Measurements from ENCODE around the gene MRGPRF.

MRGPRF gene

DNA sequence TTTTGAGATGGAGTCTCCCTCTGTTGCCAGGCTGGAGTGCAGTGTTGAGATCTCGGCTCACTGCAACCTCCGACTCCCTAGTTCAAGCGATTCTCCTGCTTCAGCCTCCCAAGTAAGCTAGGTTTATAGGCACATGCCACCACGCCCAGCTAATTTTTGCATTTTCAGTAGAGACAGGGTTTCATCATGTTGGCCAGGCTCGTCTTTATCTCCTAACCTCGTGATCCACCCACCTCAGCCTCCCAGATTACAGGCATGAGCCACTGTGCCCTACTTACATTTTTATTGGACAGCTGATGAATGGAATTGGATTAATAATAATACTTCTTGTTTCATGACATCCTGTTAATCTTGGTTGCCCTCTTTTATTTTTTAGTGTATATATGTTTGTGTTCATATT, 29.2 kb downstream of the MRGPRF start:
- Histone ChIP-seq H3K27me3 (replicated peaks; ENCODE audit: control insufficient read depth, insufficient read depth, low read length, poor library complexity, severe bottlenecking) (no peaks in the 10 kb centered on the region), H3K4me1 (ENCODE audit: control insufficient read depth, insufficient read depth, low read length, poor library complexity, severe bottlenecking) (no peaks in the 10 kb centered on the region), H3K4me3 (ENCODE audit: insufficient read depth, low read depth, low read length, poor library complexity, severe bottlenecking) (no peak overlapping the region), H3K27ac (ENCODE audit: insufficient read depth, low read length, poor library complexity, severe bottlenecking) (no peak overlapping the region), H3K36me3 (ENCODE audit: control insufficient read depth, insufficient read depth, low read length) (no peaks in the 10 kb centered on the region), H3K9me3 (ENCODE audit: control insufficient read depth, low read length) (no peaks in the 10 kb centered on the region)
- no peak for DNase-seq

DNA sequence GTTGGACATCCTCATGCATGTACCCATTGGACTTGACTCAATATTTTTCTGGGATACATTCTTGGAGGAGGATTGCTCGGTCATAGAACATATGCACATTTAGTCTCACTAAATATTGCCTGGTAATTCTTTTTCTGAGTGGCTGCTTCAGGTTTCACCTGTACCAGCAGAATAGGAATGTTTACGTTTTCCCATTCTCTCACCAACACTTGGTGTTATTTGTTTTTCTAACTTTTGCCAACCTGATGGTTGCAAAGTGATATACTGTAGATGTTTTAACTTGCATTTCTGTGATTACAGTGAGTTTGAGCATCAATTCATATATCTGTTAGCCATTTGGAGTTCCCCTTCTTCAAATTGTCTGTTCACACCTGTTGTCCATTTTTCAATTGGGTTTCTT, 30.9 kb downstream of the MRGPRF start:
- DNase-seq, result no peak
- Histone ChIP-seq H3K4me3 (ENCODE audit: insufficient read depth, low read depth, low read length, poor library complexity, severe bottlenecking) (no peak overlapping the region), H3K9me3 (ENCODE audit: control insufficient read depth, low read length) (no peaks in the 10 kb centered on the region), H3K36me3 (ENCODE audit: control insufficient read depth, insufficient read depth, low read length) (no peaks in the 10 kb centered on the region), H3K27me3 (replicated peaks; ENCODE audit: control insufficient read depth, insufficient read depth, low read length, poor library complexity, severe bottlenecking) (no peaks in the 10 kb centered on the region), H3K4me1 (ENCODE audit: control insufficient read depth, insufficient read depth, low read length, poor library complexity, severe bottlenecking) (no peaks in the 10 kb centered on the region), H3K27ac (ENCODE audit: insufficient read depth, low read length, poor library complexity, severe bottlenecking) (no peak overlapping the region)

DNA sequence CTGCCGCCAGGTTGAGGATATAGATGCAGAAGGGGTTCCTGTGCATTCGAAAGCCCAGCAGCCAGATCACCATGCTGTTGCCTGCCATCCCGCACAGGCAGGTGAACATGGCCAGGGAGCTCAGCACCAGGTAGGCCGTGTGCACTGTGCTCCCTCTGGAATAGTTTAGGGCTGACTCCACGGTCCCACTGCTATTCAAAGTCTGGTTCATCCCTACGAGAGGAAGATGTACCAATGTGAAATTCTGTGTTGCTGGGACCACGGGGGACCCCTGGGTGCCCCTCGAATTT, 32.3 kb downstream of the MRGPRF start, which contains the start of gene MRGPRD:
Gene MRGPRD (minus strand): TSS at position 211 of the 290 bp plus-strand sequence. CDS start 0 bp downstream, at position 211.
- no peak within 1 kb of the TSS for H3K27ac ChIP-seq (ENCODE audit: insufficient read depth, low read length, poor library complexity, severe bottlenecking)
- no peaks in the 10 kb centered on the region for H3K27me3 ChIP-seq (replicated peaks; ENCODE audit: control insufficient read depth, insufficient read depth, low read length, poor library complexity, severe bottlenecking)
- no peaks in the 10 kb centered on the region for H3K36me3 ChIP-seq (ENCODE audit: control insufficient read depth, insufficient read depth, low read length)
- no peaks in the 10 kb centered on the region for H3K4me1 ChIP-seq (ENCODE audit: control insufficient read depth, insufficient read depth, low read length, poor library complexity, severe bottlenecking)
- DNase-seq, result no peak
- H3K9me3 ChIP-seq (ENCODE audit: control insufficient read depth, low read length), result no peaks in the 10 kb centered on the region
- H3K4me3 ChIP-seq (ENCODE audit: insufficient read depth, low read depth, low read length, poor library complexity, severe bottlenecking), result no peak within 1 kb of the TSS

DNA sequence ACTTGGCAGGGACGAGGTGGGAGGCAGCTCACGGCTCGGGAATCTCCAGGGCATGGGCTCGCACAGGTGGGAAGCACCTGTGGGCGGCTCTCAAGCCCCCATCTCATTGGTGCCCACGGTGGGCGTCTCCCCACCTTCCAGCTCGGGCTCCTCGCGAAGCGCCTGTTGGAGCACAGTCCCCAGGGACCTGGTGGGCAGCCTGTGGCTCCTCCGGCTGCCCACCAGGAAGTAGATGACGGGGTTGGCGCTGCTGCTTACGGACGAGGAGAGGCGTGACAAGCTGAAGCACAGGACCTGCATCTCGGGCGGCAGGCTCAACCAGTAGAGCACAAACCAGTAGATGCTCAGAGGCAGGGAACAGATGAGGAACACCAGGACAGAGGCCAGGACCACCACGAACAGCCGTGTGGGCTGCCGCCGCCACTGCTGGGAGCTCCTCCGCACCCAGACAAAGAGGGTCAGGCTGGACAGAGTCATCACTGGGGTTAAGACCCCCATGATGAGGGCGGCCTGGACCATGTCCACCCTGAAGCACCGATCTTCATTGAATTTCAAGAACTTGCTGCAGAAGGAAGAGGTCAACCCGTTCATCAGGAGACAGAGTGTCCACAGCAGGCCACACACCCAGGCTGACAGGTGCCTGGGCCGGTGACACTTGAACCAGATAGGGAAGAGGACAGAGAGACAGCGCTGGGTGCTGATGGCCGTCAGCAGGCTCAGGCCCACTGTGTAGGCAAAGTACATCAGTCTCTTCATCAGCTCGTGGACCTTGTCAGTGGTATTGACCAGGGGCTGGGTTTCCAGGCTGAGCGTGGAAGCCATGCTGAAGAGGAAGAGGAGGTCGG, 32.9 kb downstream of the MRGPRF start:
- Histone ChIP-seq H3K9me3 (ENCODE audit: control insufficient read depth, low read length) (no peaks in the 10 kb centered on the region), H3K4me3 (ENCODE audit: insufficient read depth, low read depth, low read length, poor library complexity, severe bottlenecking) (no peak overlapping the region), H3K27me3 (replicated peaks; ENCODE audit: control insufficient read depth, insufficient read depth, low read length, poor library complexity, severe bottlenecking) (no peaks in the 10 kb centered on the region), H3K4me1 (ENCODE audit: control insufficient read depth, insufficient read depth, low read length, poor library complexity, severe bottlenecking) (no peaks in the 10 kb centered on the region), H3K27ac (ENCODE audit: insufficient read depth, low read length, poor library complexity, severe bottlenecking) (no peak overlapping the region), H3K36me3 (ENCODE audit: control insufficient read depth, insufficient read depth, low read length) (no peaks in the 10 kb centered on the region)
- DNase-seq, result no peak

DNA sequence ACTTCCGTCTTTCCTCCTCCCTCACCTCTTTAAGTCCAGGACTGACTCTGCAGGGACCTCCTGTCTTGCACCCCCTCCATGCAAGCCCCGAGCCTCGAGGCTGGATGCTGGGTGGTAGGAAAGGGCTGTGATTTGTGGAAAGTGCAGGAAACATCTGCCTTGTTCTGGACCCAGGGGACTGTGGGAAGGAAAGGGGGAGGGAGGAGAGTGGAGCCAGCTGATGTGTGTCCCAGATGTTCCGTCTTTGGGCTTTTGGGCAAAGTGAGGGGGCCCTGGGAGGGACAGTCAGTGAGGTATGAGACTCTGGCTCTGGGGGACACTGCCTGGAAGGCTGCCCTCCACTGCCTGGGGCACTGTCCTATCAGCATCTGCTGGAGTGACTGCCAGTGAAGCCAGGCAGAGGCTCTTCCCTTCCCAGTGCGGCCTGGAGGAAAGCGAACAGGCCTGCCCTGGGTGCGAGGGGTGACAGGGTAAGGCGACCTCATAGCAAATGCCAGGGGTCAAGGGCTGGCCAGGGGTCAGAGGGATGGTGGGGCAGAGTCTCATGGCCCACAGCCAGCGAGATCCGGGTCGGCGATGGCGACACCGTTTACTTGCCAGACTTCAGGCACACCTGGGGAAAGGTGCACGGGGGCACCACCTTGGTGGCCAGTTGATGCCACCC, 34.0 kb downstream of the MRGPRF start:
- H3K27me3 ChIP-seq (replicated peaks; ENCODE audit: control insufficient read depth, insufficient read depth, low read length, poor library complexity, severe bottlenecking), result no peaks in the 10 kb centered on the region
- H3K4me3 ChIP-seq (ENCODE audit: insufficient read depth, low read depth, low read length, poor library complexity, severe bottlenecking), result no peak overlapping the region
- H3K9me3 ChIP-seq (ENCODE audit: control insufficient read depth, low read length), result no peaks in the 10 kb centered on the region
- no peak overlapping the region for H3K27ac ChIP-seq (ENCODE audit: insufficient read depth, low read length, poor library complexity, severe bottlenecking)
- no peak for DNase-seq
- no peaks in the 10 kb centered on the region for H3K4me1 ChIP-seq (ENCODE audit: control insufficient read depth, insufficient read depth, low read length, poor library complexity, severe bottlenecking)
- no peaks in the 10 kb centered on the region for H3K36me3 ChIP-seq (ENCODE audit: control insufficient read depth, insufficient read depth, low read length)

DNA sequence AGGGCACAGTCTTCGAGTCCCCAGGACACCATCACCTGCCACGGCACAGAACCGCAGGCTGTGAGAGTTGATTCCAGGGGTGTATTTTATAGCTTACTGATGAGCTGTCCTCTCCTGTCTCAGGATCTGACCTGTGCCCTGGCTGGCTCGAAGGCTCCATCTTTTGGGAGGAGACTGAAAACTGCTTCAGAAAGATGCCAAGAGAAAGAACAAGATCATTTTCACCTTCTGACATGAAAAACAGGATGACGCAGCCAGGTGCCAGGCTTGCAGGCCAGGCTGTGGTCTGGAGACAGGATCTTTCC, 34.5 kb downstream of the MRGPRF start:
- Histone ChIP-seq H3K27ac (ENCODE audit: insufficient read depth, low read length, poor library complexity, severe bottlenecking) (no peak overlapping the region), H3K27me3 (replicated peaks; ENCODE audit: control insufficient read depth, insufficient read depth, low read length, poor library complexity, severe bottlenecking) (no peaks in the 10 kb centered on the region), H3K9me3 (ENCODE audit: control insufficient read depth, low read length) (no peaks in the 10 kb centered on the region), H3K4me1 (ENCODE audit: control insufficient read depth, insufficient read depth, low read length, poor library complexity, severe bottlenecking) (no peaks in the 10 kb centered on the region), H3K36me3 (ENCODE audit: control insufficient read depth, insufficient read depth, low read length) (no peaks in the 10 kb centered on the region), H3K4me3 (ENCODE audit: insufficient read depth, low read depth, low read length, poor library complexity, severe bottlenecking) (no peak overlapping the region)
- DNase-seq, result no peak

DNA sequence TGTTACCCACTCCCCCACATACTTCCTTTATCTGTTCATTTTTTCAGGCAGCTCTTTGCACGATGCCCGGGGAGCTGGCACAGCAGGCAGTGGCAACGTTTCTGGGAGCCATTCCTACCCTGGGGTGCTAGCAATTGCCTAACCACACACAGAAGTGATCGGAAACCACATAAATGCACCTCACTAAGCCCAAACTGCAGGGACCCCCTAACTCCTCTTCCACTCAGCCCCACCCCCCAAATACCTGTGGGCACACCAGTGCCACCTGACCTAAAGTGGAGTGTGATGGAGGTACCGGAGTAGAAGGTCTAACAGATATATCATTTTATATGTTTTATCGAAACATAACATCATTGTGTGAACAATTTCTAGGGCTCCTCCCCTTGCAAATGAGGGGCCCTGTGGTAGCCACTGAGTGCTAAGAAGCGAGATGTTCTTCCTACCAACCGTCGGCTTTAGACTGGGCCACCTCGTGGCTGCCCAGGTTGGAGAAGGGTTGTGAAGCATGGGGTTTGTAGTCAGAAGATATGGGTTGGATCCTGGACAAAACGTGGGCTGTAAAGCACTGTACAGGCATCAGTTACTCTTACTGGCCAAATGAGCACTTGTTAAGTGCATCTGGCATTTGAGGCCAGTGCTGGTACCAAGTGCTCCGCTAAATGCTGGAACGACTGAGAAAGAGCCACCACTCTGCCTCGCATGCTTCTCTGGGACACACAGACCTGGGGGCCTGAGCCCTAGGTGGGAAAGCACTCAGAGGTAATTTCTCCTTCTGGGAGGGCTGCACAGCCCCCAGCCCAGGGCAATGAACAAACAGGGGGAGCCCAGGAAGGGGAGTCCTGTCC, 35.0 kb downstream of the MRGPRF start:
- H3K4me1 ChIP-seq (ENCODE audit: control insufficient read depth, insufficient read depth, low read length, poor library complexity, severe bottlenecking), result no peaks in the 10 kb centered on the region
- H3K4me3 ChIP-seq (ENCODE audit: insufficient read depth, low read depth, low read length, poor library complexity, severe bottlenecking), result no peak overlapping the region
- H3K36me3 ChIP-seq (ENCODE audit: control insufficient read depth, insufficient read depth, low read length), result no peaks in the 10 kb centered on the region
- H3K27ac ChIP-seq (ENCODE audit: insufficient read depth, low read length, poor library complexity, severe bottlenecking), result no peak overlapping the region
- H3K9me3 ChIP-seq (ENCODE audit: control insufficient read depth, low read length), result no peaks in the 10 kb centered on the region
- DNase-seq, result no peak
- no peaks in the 10 kb centered on the region for H3K27me3 ChIP-seq (replicated peaks; ENCODE audit: control insufficient read depth, insufficient read depth, low read length, poor library complexity, severe bottlenecking)

DNA sequence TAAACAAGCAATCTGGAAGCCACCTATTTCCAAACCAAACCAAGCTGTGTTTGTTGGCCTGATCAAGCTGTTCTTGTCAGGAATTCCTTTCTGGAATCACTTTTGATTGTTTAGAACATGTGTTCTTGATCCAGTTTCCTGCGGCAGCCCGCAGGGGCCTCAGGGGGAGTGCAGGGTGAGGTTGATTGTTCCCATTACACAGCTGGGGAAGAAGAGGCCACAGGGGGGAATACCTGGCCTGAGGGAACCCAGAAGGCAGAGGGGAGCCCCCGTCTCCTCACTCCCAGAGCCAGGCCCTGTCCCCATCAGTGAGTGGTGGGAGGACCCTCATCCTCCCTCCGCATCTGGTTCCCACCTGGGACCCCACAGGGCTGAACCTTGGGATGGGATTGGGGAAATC, 36.5 kb downstream of the MRGPRF start:
- H3K9me3 ChIP-seq (ENCODE audit: control insufficient read depth, low read length), result no peaks in the 10 kb centered on the region
- no peak for DNase-seq
- H3K36me3 ChIP-seq (ENCODE audit: control insufficient read depth, insufficient read depth, low read length), result no peaks in the 10 kb centered on the region
- no peaks in the 10 kb centered on the region for H3K27me3 ChIP-seq (replicated peaks; ENCODE audit: control insufficient read depth, insufficient read depth, low read length, poor library complexity, severe bottlenecking)
- no peak overlapping the region for H3K4me3 ChIP-seq (ENCODE audit: insufficient read depth, low read depth, low read length, poor library complexity, severe bottlenecking)
- no peaks in the 10 kb centered on the region for H3K4me1 ChIP-seq (ENCODE audit: control insufficient read depth, insufficient read depth, low read length, poor library complexity, severe bottlenecking)
- H3K27ac ChIP-seq (ENCODE audit: insufficient read depth, low read length, poor library complexity, severe bottlenecking), result no peak overlapping the region

DNA sequence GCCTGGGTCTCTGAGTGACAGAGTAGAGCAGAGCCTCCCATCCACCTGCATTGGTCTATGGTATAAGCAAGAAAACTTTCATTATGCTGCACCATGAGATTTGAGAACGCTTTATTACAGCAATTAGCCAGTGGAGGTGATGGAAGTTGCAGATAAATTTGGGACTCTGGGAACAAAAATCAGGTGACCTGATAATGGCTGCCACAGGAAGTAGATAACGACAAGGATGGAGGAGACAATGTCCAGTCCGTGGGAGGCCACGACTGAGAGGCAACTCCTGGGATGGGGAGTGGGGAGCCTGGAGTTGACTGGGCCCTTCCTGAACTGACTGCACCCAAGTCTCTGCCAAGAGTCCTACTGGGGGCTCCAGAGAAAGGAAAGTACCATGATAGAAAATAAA, 37.0 kb downstream of the MRGPRF start:
- H3K36me3 ChIP-seq (ENCODE audit: control insufficient read depth, insufficient read depth, low read length), result no peaks in the 10 kb centered on the region
- DNase-seq, result no peak
- H3K27ac ChIP-seq (ENCODE audit: insufficient read depth, low read length, poor library complexity, severe bottlenecking), result no peak overlapping the region
- H3K4me3 ChIP-seq (ENCODE audit: insufficient read depth, low read depth, low read length, poor library complexity, severe bottlenecking), result no peak overlapping the region
- no peaks in the 10 kb centered on the region for H3K4me1 ChIP-seq (ENCODE audit: control insufficient read depth, insufficient read depth, low read length, poor library complexity, severe bottlenecking)
- H3K9me3 ChIP-seq (ENCODE audit: control insufficient read depth, low read length), result no peaks in the 10 kb centered on the region
- no peaks in the 10 kb centered on the region for H3K27me3 ChIP-seq (replicated peaks; ENCODE audit: control insufficient read depth, insufficient read depth, low read length, poor library complexity, severe bottlenecking)

Measured in effector memory CD4-positive, alpha-beta T cell (primary cell).